H9 (cell line): ENCODE results near the gene ANXA2. TPM values are rescaled to one million over a fixed set of nuclear protein-coding genes. Genes with fewer than 3 reads are reported as not detected.

Experiments
- DNase-seq: peaks from one replicate; pipeline ENCODE4 v3.0.0-alpha.2; 2017
- H2AFZ ChIP-seq: one replicate; pipeline ENCODE4 v1.6.1; 2013; ENCODE audit warnings: mild to moderate bottlenecking, low read length, control low read depth, moderate library complexity
- H2AK5ac ChIP-seq: 2 replicates; pipeline ENCODE4 v1.6.1; 2013; ENCODE audit warnings: low read length, control low read depth, mixed read lengths; ENCODE audit not compliant: insufficient read length
- H2BK120ac ChIP-seq: one replicate; pipeline ENCODE4 v1.6.1; 2013; ENCODE audit warnings: low read depth, mild to moderate bottlenecking, low read length, control low read depth, inconsistent platforms; ENCODE audit not compliant: poor library complexity, severe bottlenecking
- H2BK12ac ChIP-seq: 2 replicates; pipeline ENCODE4 v1.6.1; 2013; ENCODE audit warnings: low read length, control low read depth, mixed read lengths, low read depth; ENCODE audit not compliant: insufficient read length
- H2BK15ac ChIP-seq: 2 replicates; pipeline ENCODE4 v1.6.1; 2013; ENCODE audit warnings: low read depth, low read length, control low read depth
- H2BK20ac ChIP-seq: one replicate; pipeline ENCODE4 v1.6.1; 2013; ENCODE audit warnings: low read depth, mild to moderate bottlenecking, low read length, control low read depth, inconsistent platforms; ENCODE audit not compliant: poor library complexity, severe bottlenecking
- H2BK5ac ChIP-seq: 2 replicates; pipeline ENCODE4 v1.6.1; 2013; ENCODE audit warnings: low read length, control low read depth, mixed read lengths; ENCODE audit not compliant: insufficient read length
- H3K14ac ChIP-seq: 2 replicates; pipeline ENCODE4 v1.6.1; 2013; ENCODE audit warnings: low read length, control low read depth; ENCODE audit not compliant: insufficient read depth
- H3K18ac ChIP-seq: 2 replicates; pipeline ENCODE4 v1.6.1; 2013; ENCODE audit warnings: low read depth, mild to moderate bottlenecking, mixed read lengths, low read length, control low read depth; ENCODE audit not compliant: insufficient read length
- H3K23ac ChIP-seq: 2 replicates; pipeline ENCODE4 v1.6.1; 2013; ENCODE audit warnings: low read length, control low read depth, mixed read lengths, low read depth; ENCODE audit not compliant: insufficient read length
- H3K23me2 ChIP-seq: 2 replicates; pipeline ENCODE4 v1.6.1; 2013; ENCODE audit warnings: low read depth, mild to moderate bottlenecking, mixed read lengths, low read length, control low read depth; ENCODE audit not compliant: insufficient read length, poor library complexity, severe bottlenecking
- H3K27ac ChIP-seq: 2 replicates; pipeline ENCODE4 v1.5.1; 2013; ENCODE audit warnings: low read length, control low read depth, mixed read lengths, low read depth; ENCODE audit not compliant: insufficient read length
- H3K27me3 ChIP-seq: 2 replicates; pipeline ENCODE4 v1.6.1; 2013; ENCODE audit warnings: low read length, control low read depth, inconsistent platforms; ENCODE audit not compliant: insufficient read depth
- H3K4ac ChIP-seq: 2 replicates; pipeline ENCODE4 v1.6.1; 2013; ENCODE audit warnings: low read depth, mild to moderate bottlenecking, control low read depth, inconsistent platforms, low read length, moderate library complexity
- H3K4me1 ChIP-seq: 2 replicates; pipeline ENCODE4 v1.6.1; 2013; ENCODE audit warnings: low read length, control low read depth, inconsistent platforms; ENCODE audit not compliant: insufficient read depth
- H3K4me2 ChIP-seq: 2 replicates; pipeline ENCODE4 v1.6.1; 2013; ENCODE audit warnings: low read length, control low read depth, mixed read lengths; ENCODE audit not compliant: insufficient read length, insufficient read depth
- H3K56ac ChIP-seq: 2 replicates; pipeline ENCODE4 v1.6.1; 2013; ENCODE audit warnings: low read depth, mild to moderate bottlenecking, mixed read lengths, low read length, control low read depth; ENCODE audit not compliant: insufficient read length
- H3K79me1 ChIP-seq: 2 replicates; pipeline ENCODE4 v1.6.1; 2013; ENCODE audit warnings: low read depth, mild to moderate bottlenecking, moderate library complexity, low read length, control low read depth, inconsistent platforms; ENCODE audit not compliant: insufficient read depth, poor library complexity, severe bottlenecking
- H3K79me2 ChIP-seq: 2 replicates; pipeline ENCODE4 v1.6.1; 2013; ENCODE audit warnings: low read length, control low read depth, inconsistent platforms; ENCODE audit not compliant: insufficient read depth
- H3K9ac ChIP-seq: 2 replicates; pipeline ENCODE4 v1.6.1; 2013; ENCODE audit warnings: low read length, control low read depth, mixed read lengths; ENCODE audit not compliant: insufficient read length; ENCODE audit errors: extremely low read depth
- H3K9me3 ChIP-seq: one replicate; pipeline ENCODE4 v1.6.1; 2013; ENCODE audit warnings: low read depth, low read length, inconsistent platforms; ENCODE audit not compliant: control insufficient read depth
- H3T11ph ChIP-seq: one replicate; pipeline ENCODE4 v1.6.1; 2013; ENCODE audit warnings: mild to moderate bottlenecking, low read length, control low read depth, inconsistent platforms
- H4K20me1 ChIP-seq: one replicate; pipeline ENCODE4 v1.6.1; 2013; ENCODE audit not compliant: control insufficient read depth, insufficient read length, insufficient read depth
- H4K5ac ChIP-seq: 2 replicates; pipeline ENCODE4 v1.6.1; 2013; ENCODE audit warnings: low read depth, mild to moderate bottlenecking, mixed read lengths, low read length, control low read depth; ENCODE audit not compliant: insufficient read length
- H4K8ac ChIP-seq: replicated peaks from 2 replicates; pipeline ENCODE4 v1.6.1; 2013; ENCODE audit warnings: low read length, control low read depth, mixed read lengths, low read depth; ENCODE audit not compliant: insufficient read length
- H4K91ac ChIP-seq: 2 replicates; pipeline ENCODE4 v1.6.1; 2013; ENCODE audit warnings: low read depth, mild to moderate bottlenecking, moderate library complexity, mixed read lengths, low read length, control low read depth; ENCODE audit not compliant: insufficient read length
- H3K27ac Mint-ChIP-seq, 3 experiments: 2 replicates in 2 of 3; 3 replicates in 1 of 3; pipeline ENCODE4 v1.8.0; 2020 to 2021; ENCODE audit warnings: mixed read lengths in 3 of 3, mild to moderate bottlenecking in 1 of 3, moderate library complexity in 1 of 3
- H3K27me3 Mint-ChIP-seq: 2 replicates; pipeline ENCODE4 v1.8.0; 2021; ENCODE audit warnings: low read depth, mild to moderate bottlenecking, moderate library complexity, mixed read lengths
- H3K36me3 Mint-ChIP-seq, 3 experiments: 2 replicates in 2 of 3; 3 replicates in 1 of 3; pipeline ENCODE4 v1.8.0; 2020 to 2021; ENCODE audit warnings: low read depth in 3 of 3, mixed read lengths in 3 of 3; ENCODE audit not compliant: insufficient read depth in 1 of 3
- H3K4me1 Mint-ChIP-seq, 2 experiments: 2 replicates each; pipeline ENCODE4 v1.8.0; 2020; ENCODE audit warnings: mixed read lengths in 2 of 2
- H3K4me3 Mint-ChIP-seq, 2 experiments: 2 replicates in 1 of 2; 3 replicates in 1 of 2; pipeline ENCODE4 v1.8.0; 2020 to 2021; ENCODE audit warnings: mild to moderate bottlenecking in 2 of 2, mixed read lengths in 2 of 2, moderate library complexity in 1 of 2
- H3K9me3 Mint-ChIP-seq, 2 experiments: 2 replicates in 1 of 2; 3 replicates in 1 of 2; pipeline ENCODE4 v1.8.0; 2020; ENCODE audit warnings: mild to moderate bottlenecking in 2 of 2, mixed read lengths in 2 of 2, moderate library complexity in 1 of 2
- WGBS: extraction: QIAGEN DNeasy Blood & Tissue Kit; methylation state at CpG from one replicate; pipeline ENCODE4 v1.1.7; 2013; ENCODE audit warnings: missing lambda C conversion rate, low lambda C conversion rate, mixed read lengths; ENCODE audit not compliant: insufficient read length; ENCODE audit errors: extremely low coverage; 5-methylcytosine and 5-hydroxymethylcytosine counted together
- total RNA-seq: library from RNA; stranded (reverse); gene quantifications from 2 replicates; pipeline ENCODE4 v1.2.1, GENCODE V29; 2021
- TF ChIP-seq, protein P1 (sequence below): fragments of 200-600 bp; sonication (generic); conservative IDR thresholded peaks from 3 replicates; pipeline ENCODE4 v1.8.0; 2021; ENCODE audit warnings: antibody characterized with exemption, mild to moderate bottlenecking

ANXA2 gene
- total RNA-seq, 1 experiment from 2014 or later: 126 TPM

DNA sequence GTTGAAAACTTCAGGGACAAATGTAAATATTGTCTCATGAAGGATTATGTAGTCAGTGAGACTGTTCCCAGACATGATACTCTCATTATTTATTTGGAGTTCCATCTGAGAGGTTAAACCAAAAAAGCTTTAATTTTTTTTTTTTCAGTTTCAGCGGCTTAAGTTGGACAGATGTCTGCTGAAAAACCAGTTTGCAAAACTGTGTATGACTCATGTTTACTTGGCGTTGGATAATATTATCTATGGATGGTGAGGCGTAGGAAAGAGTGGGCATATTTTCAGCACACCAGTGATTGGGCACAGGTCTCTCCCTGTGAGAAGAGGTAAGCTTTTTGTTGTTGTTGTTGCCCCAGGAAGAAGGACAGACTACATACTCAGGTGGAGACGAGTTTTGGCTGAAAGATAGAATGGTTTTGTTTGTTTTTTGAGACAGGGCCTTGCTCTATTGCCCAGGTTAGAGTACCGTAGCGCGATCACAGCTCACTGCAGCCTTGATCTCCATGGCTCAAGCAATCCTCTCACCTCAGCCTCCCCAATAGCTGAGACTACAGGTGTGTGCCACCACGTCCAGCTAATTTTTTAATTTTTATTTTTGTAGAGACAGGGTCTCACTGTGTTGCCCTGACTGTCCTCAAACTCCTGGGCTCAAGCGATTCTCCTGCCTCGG lies 16.4 kb upstream of the ANXA2 start:
- Histone ChIP-seq H2BK5ac (no peak overlapping the region), H3T11ph (no peak overlapping the region), H3K23me2 (no peaks in the 10 kb centered on the region), H3K4ac (no peak overlapping the region), H3K18ac (no peak overlapping the region), H2BK120ac (no peak overlapping the region), H2AFZ (no peak overlapping the region), H3K27ac (no peak overlapping the region), H2BK15ac (no peak overlapping the region), H3K23ac (no peak overlapping the region), H4K8ac (no peak overlapping the region), H3K9ac (no peak overlapping the region), H3K14ac (no peak overlapping the region), H2AK5ac (no peak overlapping the region), H2BK12ac (no peak overlapping the region), H4K20me1 (no peaks in the 10 kb centered on the region), H3K56ac (no peak overlapping the region), H4K5ac (no peak overlapping the region), H3K27me3 (no peaks in the 10 kb centered on the region), H3K79me1 (no peaks in the 10 kb centered on the region), H3K4me1 (no peaks in the 10 kb centered on the region), H3K4me2 (no peak overlapping the region), H3K79me2 (no peaks in the 10 kb centered on the region), H2BK20ac (no peak overlapping the region), H3K9me3 (no peaks in the 10 kb centered on the region), H4K91ac (no peak overlapping the region)
- no peak for DNase-seq
- H3K27me3 Mint-ChIP-seq: no peaks in the 10 kb centered on the region
- TF ChIP-seq, protein P1, sequence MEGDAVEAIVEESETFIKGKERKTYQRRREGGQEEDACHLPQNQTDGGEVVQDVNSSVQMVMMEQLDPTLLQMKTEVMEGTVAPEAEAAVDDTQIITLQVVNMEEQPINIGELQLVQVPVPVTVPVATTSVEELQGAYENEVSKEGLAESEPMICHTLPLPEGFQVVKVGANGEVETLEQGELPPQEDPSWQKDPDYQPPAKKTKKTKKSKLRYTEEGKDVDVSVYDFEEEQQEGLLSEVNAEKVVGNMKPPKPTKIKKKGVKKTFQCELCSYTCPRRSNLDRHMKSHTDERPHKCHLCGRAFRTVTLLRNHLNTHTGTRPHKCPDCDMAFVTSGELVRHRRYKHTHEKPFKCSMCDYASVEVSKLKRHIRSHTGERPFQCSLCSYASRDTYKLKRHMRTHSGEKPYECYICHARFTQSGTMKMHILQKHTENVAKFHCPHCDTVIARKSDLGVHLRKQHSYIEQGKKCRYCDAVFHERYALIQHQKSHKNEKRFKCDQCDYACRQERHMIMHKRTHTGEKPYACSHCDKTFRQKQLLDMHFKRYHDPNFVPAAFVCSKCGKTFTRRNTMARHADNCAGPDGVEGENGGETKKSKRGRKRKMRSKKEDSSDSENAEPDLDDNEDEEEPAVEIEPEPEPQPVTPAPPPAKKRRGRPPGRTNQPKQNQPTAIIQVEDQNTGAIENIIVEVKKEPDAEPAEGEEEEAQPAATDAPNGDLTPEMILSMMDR: no peak
- no CpG with 5 or more reads among the region's 10 CpGs for WGBS
- no peak overlapping the region for H3K4me3 Mint-ChIP-seq
- H3K36me3 Mint-ChIP-seq: no peaks in the 10 kb centered on the region
- peaks cover 6% of the 10 kb centered on the region in 2 experiments for H3K4me1 Mint-ChIP-seq
- H3K27ac Mint-ChIP-seq: no peak overlapping the region
- no peaks in the 10 kb centered on the region for H3K9me3 Mint-ChIP-seq
